Liver (tissue), 9 donors: ENCODE results near the gene RETREG1. TPM values are rescaled to one million over a fixed set of nuclear protein-coding genes. Genes with fewer than 3 reads are reported as not detected.

Experiments used
- DNase-seq: peaks from one replicate; pipeline ENCODE4 v3.0.0-alpha.2; 2017; ENCODE audit warnings: low spot score
- H3K27ac ChIP-seq, 2 donors: one replicate each; pipeline ENCODE4 v1.7.0; 2013; ENCODE audit warnings: inconsistent platforms in 2 of 2, low read length in 2 of 2, control low read depth in 1 of 2, low read depth in 1 of 2, mild to moderate bottlenecking in 1 of 2
- H3K27me3 ChIP-seq, 4 donors: one replicate each; pipeline versions ENCODE4 v1.6.1 to v1.7.0; 2013; ENCODE audit warnings: low read length in 3 of 4, inconsistent platforms in 1 of 4, mild to moderate bottlenecking in 1 of 4, moderate library complexity in 1 of 4; ENCODE audit not compliant: control insufficient read depth in 4 of 4, insufficient read depth in 4 of 4
- H3K36me3 ChIP-seq, 4 donors: one replicate each; pipeline versions ENCODE4 v1.6.1 to v1.7.0; 2013; ENCODE audit warnings: low read length in 3 of 4, mild to moderate bottlenecking in 3 of 4, low read depth in 1 of 4, moderate library complexity in 1 of 4; ENCODE audit not compliant: control insufficient read depth in 4 of 4, insufficient read depth in 3 of 4
- H3K4me1 ChIP-seq, 4 donors: one replicate each; pipeline versions ENCODE4 v1.6.1 to v1.7.0; 2013; ENCODE audit warnings: low read length in 3 of 4, mild to moderate bottlenecking in 3 of 4, moderate library complexity in 1 of 4; ENCODE audit not compliant: control insufficient read depth in 4 of 4, insufficient read depth in 4 of 4
- H3K4me3 ChIP-seq, 3 donors: one replicate each; pipeline versions ENCODE4 v1.6.1 to v1.7.0; 2013; ENCODE audit warnings: low read length in 3 of 3, control low read depth in 1 of 3, low read depth in 1 of 3, mild to moderate bottlenecking in 1 of 3
- H3K9ac ChIP-seq, 2 donors: one replicate each; pipeline ENCODE4 v1.7.0; 2013; ENCODE audit warnings: low read length in 2 of 2, mild to moderate bottlenecking in 2 of 2, moderate library complexity in 2 of 2, control low read depth in 1 of 2, low read depth in 1 of 2
- H3K9me3 ChIP-seq, 4 donors: one replicate each; pipeline versions ENCODE4 v1.6.1 to v1.7.0; 2013; ENCODE audit warnings: low read length in 3 of 4; ENCODE audit not compliant: control insufficient read depth in 4 of 4
- EGR1 ChIP-seq, 2 donors: IDR thresholded peaks; 2 replicates each; pipeline ENCODE4 v1.6.1; 2016 to 2018; ENCODE audit warnings: antibody characterized with exemption in 2 of 2, low read depth in 2 of 2
- FOXA1 ChIP-seq: IDR thresholded peaks from 2 replicates; pipeline ENCODE4 v1.6.1; 2016; ENCODE audit warnings: antibody characterized with exemption
- FOXA2 ChIP-seq: IDR thresholded peaks from 2 replicates; pipeline ENCODE4 v1.6.1; 2016; ENCODE audit warnings: antibody characterized with exemption
- GABPA ChIP-seq, 2 donors: IDR thresholded peaks in 1 of 2; conservative IDR thresholded peaks in 1 of 2; 2 replicates each; pipeline ENCODE4 v1.6.1; 2016; ENCODE audit warnings: antibody characterized with exemption in 2 of 2, mild to moderate bottlenecking in 1 of 2, moderate library complexity in 1 of 2
- HNF4A ChIP-seq, 2 donors: conservative IDR thresholded peaks; 2 replicates each; pipeline ENCODE4 v1.6.1; 2016; ENCODE audit warnings: antibody characterized with exemption in 2 of 2, mild to moderate bottlenecking in 2 of 2
- HNF4G ChIP-seq: IDR thresholded peaks from 2 replicates; pipeline ENCODE4 v1.6.1; 2016; ENCODE audit warnings: antibody characterized with exemption
- JUND ChIP-seq, 2 donors: IDR thresholded peaks; 2 replicates each; pipeline ENCODE4 v1.6.1; 2016; ENCODE audit warnings: antibody characterized with exemption in 2 of 2
- NR2F2 ChIP-seq: IDR thresholded peaks from 2 replicates; pipeline ENCODE4 v1.6.1; 2016; ENCODE audit warnings: antibody characterized with exemption
- RAD21 ChIP-seq, 2 donors: IDR thresholded peaks; 2 replicates each; pipeline ENCODE4 v1.6.1; 2016; ENCODE audit warnings: antibody characterized with exemption in 2 of 2, mild to moderate bottlenecking in 2 of 2
- RXRA ChIP-seq, 2 donors: IDR thresholded peaks; 2 replicates each; pipeline ENCODE4 v1.6.1; 2017 to 2018; ENCODE audit warnings: antibody characterized with exemption in 2 of 2, mild to moderate bottlenecking in 1 of 2
- TAF1 ChIP-seq: conservative IDR thresholded peaks from 2 replicates; pipeline ENCODE4 v1.6.1; 2016; ENCODE audit warnings: antibody characterized with exemption, mild to moderate bottlenecking
- YY1 ChIP-seq: IDR thresholded peaks from 2 replicates; pipeline ENCODE4 v1.6.1; 2016; ENCODE audit warnings: antibody characterized with exemption, mild to moderate bottlenecking
- WGBS: extraction: QIAGEN DNeasy Blood & Tissue Kit; methylation state at CpG from one replicate; pipeline ENCODE4 v1.1.7; 2013; 5-methylcytosine and 5-hydroxymethylcytosine counted together
- polyA plus RNA-seq, 2 donors: library from polyadenylated mRNA; stranded (reverse) in 1 of 2; unstranded in 1 of 2; fragments of 200-250 nt in 1 of 2; fragments of >200 nt in 1 of 2; fragmentation: Nextera tagmentation in 1 of 2; extraction: Ambion mirVana in 1 of 2; gene quantifications; one replicate each; pipeline versions ENCODE4 v1.2.1 to v1.2.3, GENCODE V29; 2013 to 2015
- total RNA-seq, 2 donors: library from RNA; depleted of rRNA; stranded (reverse); fragments of >200 nt; gene quantifications; one replicate each; pipeline ENCODE4 v1.2.3, GENCODE V29; 2014
- TF ChIP-seq, protein P1 (sequence below): IDR thresholded peaks from 2 replicates; pipeline ENCODE4 v1.6.1; 2016; ENCODE audit warnings: antibody characterized with exemption, mild to moderate bottlenecking
- TF ChIP-seq, protein P2 (sequence below): IDR thresholded peaks from 2 replicates; pipeline ENCODE4 v1.6.1; 2016; ENCODE audit warnings: antibody characterized with exemption
- TF ChIP-seq, protein P3 (sequence below): IDR thresholded peaks from 2 replicates; pipeline ENCODE4 v1.6.1; 2016; ENCODE audit warnings: antibody characterized with exemption
- TF ChIP-seq, protein P4 (sequence below): IDR thresholded peaks from 2 replicates; pipeline ENCODE4 v1.6.1; 2016; ENCODE audit warnings: antibody characterized with exemption
- TF ChIP-seq, protein P5 (sequence below): fragments of 150-350 bp; IDR thresholded peaks from 2 replicates; pipeline ENCODE4 v1.5.1; 2017; ENCODE audit warnings: improper control_type of control experiment, low read depth, low read length; ENCODE audit not compliant: missing input control
- donor health status: healthy.
- donor health status: healthy.
- donor health status: healthy.
- donor health status: healthy.
- donor health status: healthy.

RETREG1 gene
- total and polyA plus RNA-seq, 4 donors: 0.70 to 28.1 (median 4.2) TPM

DNA sequence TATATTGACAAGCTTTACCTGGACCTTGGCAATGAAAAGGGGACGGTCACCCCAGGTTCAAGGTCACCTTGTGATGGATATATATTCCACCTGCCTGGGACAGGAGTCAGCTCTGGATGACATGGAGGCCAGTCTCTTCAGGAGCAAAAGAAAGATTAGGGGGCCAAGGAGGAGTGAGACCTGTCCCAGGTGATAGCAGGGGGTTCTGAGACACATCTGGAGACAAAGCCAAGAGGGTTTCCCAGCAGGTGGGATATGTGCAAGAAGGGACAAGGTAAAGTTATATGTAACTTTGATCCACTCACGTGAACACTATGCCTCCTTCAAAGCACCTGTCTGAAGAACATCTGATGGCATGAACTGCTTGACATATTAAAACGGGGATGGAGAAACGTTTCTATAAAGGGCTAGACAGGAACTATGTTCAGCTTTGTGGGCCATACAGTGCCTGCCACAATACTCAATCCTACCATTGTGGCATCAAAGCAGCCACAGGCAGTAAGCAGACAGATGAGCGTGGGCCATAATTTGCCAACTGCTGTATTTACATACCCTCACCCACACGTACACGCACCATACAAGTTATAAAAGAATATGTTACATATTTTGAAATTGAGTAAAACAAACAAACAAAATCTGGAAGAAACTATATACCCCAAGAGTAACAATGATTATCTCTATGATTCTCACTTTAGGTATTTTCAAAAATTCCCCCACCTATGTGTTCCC is 88.3 kb downstream of the RETREG1 start (continued):
- TF ChIP-seq, protein P1, sequence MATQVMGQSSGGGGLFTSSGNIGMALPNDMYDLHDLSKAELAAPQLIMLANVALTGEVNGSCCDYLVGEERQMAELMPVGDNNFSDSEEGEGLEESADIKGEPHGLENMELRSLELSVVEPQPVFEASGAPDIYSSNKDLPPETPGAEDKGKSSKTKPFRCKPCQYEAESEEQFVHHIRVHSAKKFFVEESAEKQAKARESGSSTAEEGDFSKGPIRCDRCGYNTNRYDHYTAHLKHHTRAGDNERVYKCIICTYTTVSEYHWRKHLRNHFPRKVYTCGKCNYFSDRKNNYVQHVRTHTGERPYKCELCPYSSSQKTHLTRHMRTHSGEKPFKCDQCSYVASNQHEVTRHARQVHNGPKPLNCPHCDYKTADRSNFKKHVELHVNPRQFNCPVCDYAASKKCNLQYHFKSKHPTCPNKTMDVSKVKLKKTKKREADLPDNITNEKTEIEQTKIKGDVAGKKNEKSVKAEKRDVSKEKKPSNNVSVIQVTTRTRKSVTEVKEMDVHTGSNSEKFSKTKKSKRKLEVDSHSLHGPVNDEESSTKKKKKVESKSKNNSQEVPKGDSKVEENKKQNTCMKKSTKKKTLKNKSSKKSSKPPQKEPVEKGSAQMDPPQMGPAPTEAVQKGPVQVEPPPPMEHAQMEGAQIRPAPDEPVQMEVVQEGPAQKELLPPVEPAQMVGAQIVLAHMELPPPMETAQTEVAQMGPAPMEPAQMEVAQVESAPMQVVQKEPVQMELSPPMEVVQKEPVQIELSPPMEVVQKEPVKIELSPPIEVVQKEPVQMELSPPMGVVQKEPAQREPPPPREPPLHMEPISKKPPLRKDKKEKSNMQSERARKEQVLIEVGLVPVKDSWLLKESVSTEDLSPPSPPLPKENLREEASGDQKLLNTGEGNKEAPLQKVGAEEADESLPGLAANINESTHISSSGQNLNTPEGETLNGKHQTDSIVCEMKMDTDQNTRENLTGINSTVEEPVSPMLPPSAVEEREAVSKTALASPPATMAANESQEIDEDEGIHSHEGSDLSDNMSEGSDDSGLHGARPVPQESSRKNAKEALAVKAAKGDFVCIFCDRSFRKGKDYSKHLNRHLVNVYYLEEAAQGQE: no peak
- TF ChIP-seq, protein P2, sequence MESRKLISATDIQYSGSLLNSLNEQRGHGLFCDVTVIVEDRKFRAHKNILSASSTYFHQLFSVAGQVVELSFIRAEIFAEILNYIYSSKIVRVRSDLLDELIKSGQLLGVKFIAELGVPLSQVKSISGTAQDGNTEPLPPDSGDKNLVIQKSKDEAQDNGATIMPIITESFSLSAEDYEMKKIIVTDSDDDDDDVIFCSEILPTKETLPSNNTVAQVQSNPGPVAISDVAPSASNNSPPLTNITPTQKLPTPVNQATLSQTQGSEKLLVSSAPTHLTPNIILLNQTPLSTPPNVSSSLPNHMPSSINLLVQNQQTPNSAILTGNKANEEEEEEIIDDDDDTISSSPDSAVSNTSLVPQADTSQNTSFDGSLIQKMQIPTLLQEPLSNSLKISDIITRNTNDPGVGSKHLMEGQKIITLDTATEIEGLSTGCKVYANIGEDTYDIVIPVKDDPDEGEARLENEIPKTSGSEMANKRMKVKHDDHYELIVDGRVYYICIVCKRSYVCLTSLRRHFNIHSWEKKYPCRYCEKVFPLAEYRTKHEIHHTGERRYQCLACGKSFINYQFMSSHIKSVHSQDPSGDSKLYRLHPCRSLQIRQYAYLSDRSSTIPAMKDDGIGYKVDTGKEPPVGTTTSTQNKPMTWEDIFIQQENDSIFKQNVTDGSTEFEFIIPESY: no peak
- no peak for TF ChIP-seq RAD21 (IDR thresholded peaks at IDR 0.05)
- no peak for TF ChIP-seq FOXA2
- TF ChIP-seq GABPA (IDR thresholded peaks at IDR 0.05 in 1 of 2, conservative IDR thresholded peaks at IDR 0.05 in 1 of 2): no peak

DNA sequence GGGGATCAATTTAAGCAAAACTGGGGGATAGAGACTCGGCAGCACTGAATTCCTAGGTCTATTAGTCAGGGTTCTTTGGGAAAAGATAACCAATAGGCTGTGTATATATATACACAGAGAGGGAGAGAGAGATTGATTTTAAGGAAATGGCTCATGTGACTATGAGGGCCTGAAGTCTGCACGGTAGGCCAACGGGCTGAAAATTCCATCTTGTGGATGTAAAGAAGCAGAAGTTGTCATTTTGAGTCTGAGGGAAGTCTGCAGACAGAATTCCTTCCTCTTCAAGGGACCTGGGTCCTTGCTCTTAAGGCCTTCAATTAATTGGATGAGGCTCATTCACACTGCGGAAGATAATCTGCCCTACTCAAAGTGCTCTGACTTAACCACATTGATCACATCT is 91.1 kb downstream of the RETREG1 start:
- Histone ChIP-seq H3K27ac (no peak overlapping the region), H3K4me1 (peaks cover 3 to 18% (median 8%) of the 10 kb centered on the region in 4 donors), H3K9me3 (no peaks in the 10 kb centered on the region), H3K9ac (no peak overlapping the region), H3K27me3 (no peaks in the 10 kb centered on the region), H3K4me3 (no peak overlapping the region), H3K36me3 (no peaks in the 10 kb centered on the region)
- no peak for DNase-seq
- TF ChIP-seq NR2F2: no peak
- TF ChIP-seq JUND (IDR thresholded peaks at IDR 0.05): no peak
- TF ChIP-seq EGR1 (IDR thresholded peaks at IDR 0.05; ENCODE audit: low read depth in 2 of 2): no peak
- TF ChIP-seq, protein P2: no peak
- TF ChIP-seq YY1: no peak
- no peak for TF ChIP-seq TAF1
- TF ChIP-seq, protein P3, sequence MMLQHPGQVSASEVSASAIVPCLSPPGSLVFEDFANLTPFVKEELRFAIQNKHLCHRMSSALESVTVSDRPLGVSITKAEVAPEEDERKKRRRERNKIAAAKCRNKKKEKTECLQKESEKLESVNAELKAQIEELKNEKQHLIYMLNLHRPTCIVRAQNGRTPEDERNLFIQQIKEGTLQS: no peak
- TF ChIP-seq GABPA (IDR thresholded peaks at IDR 0.05 in 1 of 2, conservative IDR thresholded peaks at IDR 0.05 in 1 of 2): no peak
- TF ChIP-seq, protein P4, sequence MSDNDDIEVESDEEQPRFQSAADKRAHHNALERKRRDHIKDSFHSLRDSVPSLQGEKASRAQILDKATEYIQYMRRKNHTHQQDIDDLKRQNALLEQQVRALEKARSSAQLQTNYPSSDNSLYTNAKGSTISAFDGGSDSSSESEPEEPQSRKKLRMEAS: no peak
- no peak for TF ChIP-seq FOXA2
- no peak for TF ChIP-seq RAD21 (IDR thresholded peaks at IDR 0.05)
- no peak for TF ChIP-seq HNF4A (conservative IDR thresholded peaks at IDR 0.05)
- TF ChIP-seq FOXA1: no peak
- TF ChIP-seq RXRA (IDR thresholded peaks at IDR 0.05): no peak
- TF ChIP-seq HNF4G: no peak
- TF ChIP-seq, protein P5, sequence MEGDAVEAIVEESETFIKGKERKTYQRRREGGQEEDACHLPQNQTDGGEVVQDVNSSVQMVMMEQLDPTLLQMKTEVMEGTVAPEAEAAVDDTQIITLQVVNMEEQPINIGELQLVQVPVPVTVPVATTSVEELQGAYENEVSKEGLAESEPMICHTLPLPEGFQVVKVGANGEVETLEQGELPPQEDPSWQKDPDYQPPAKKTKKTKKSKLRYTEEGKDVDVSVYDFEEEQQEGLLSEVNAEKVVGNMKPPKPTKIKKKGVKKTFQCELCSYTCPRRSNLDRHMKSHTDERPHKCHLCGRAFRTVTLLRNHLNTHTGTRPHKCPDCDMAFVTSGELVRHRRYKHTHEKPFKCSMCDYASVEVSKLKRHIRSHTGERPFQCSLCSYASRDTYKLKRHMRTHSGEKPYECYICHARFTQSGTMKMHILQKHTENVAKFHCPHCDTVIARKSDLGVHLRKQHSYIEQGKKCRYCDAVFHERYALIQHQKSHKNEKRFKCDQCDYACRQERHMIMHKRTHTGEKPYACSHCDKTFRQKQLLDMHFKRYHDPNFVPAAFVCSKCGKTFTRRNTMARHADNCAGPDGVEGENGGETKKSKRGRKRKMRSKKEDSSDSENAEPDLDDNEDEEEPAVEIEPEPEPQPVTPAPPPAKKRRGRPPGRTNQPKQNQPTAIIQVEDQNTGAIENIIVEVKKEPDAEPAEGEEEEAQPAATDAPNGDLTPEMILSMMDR: no peak
- 81% methylated on average over 4 of the region's 4 CpGs for WGBS
